GM12865 (cell line): ENCODE data around the gene SFI1.

Source experiments
- DNase-seq: peaks from one replicate; pipeline ENCODE4 v3.0.0; 2010; ENCODE audit warnings: low read depth
- H3K4me3 ChIP-seq: 2 replicates; pipeline ENCODE4 v1.5.1; 2011; ENCODE audit warnings: mild to moderate bottlenecking, low read depth, low read length, control low read depth
- CTCF ChIP-seq: IDR thresholded peaks from 2 replicates; pipeline ENCODE4 v1.5.1; 2011; ENCODE audit warnings: low read length, control low read depth, low read depth, inconsistent platforms; ENCODE audit not compliant: insufficient read depth; ENCODE audit errors: missing control alignments

SFI1 gene

DNA sequence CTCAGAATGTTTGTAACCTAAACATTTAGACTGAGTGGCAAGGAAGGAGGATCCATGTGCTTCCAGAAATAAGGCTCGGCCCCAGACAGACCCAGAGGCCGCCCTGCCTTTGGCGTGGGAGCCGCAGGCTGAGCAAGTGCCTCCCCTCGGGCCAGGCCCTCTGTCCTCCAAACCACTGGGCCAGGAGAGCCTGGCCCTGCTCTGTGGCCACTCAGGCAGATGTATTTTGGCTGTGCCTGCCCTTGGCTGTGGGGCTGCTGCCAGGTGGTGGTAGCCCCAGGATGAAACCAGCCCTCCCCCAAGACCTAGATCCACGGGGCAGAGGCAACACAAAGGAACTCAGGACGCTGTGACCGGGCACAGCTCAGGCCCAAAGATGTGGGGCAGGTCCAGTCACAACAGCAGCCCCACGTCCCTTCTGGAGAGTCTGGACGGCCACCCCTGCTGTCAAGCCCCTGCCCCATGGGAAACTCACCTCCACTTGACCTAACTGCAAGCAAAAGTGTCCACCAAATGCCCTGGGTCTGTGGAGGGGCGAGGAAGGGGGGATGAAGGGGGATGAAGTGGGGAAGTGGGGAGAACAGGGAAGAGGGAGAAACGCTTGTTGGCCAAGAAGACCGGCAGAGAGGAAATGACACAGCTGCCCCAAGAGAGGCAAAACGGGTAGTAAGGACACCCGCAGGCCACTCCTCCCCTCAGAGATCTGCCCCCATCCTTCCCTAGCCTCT lies 141.7 kb downstream of the SFI1 start:
- TF ChIP-seq CTCF = no peak
- DNase-seq = peak; percentile 87
- H3K4me3 ChIP-seq = peak overlapping the region; percentile 74

GRCh38 chr22:31639436-31640039 lies 143.2 kb downstream of the SFI1 start:
- peak; percentile 61 for DNase-seq
- no peak for TF ChIP-seq CTCF
- H3K4me3 ChIP-seq = peak overlapping the region; percentile 74

- DNase-seq = peak; percentile 79
- TF ChIP-seq CTCF = no peak
- no peak overlapping the region for H3K4me3 ChIP-seq
These were observed 150.1 kb downstream of the SFI1 start for GRCh38 chr22:31646186-31647019.

DNA sequence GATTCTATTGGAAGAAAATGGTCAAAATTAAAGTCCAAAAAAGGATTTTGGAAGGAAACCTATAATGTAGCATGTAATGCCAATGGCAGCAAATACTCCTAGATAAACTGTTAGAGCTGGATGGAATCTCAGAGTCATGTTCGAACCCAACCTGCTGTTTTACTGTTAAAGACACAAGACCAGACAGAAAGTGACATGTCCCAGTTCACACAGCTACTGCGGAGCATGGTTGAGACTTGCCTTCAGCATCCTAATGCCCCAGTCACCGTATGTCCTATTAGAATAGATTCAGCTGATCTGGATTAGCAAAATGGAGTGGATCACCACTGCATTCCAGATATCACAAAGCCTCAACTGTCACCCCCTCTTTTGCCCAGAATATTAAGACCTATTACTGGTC lies 150.7 kb downstream of the SFI1 start:
- H3K4me3 ChIP-seq = no peak overlapping the region
- TF ChIP-seq CTCF = no peak
- no peak for DNase-seq

DNA sequence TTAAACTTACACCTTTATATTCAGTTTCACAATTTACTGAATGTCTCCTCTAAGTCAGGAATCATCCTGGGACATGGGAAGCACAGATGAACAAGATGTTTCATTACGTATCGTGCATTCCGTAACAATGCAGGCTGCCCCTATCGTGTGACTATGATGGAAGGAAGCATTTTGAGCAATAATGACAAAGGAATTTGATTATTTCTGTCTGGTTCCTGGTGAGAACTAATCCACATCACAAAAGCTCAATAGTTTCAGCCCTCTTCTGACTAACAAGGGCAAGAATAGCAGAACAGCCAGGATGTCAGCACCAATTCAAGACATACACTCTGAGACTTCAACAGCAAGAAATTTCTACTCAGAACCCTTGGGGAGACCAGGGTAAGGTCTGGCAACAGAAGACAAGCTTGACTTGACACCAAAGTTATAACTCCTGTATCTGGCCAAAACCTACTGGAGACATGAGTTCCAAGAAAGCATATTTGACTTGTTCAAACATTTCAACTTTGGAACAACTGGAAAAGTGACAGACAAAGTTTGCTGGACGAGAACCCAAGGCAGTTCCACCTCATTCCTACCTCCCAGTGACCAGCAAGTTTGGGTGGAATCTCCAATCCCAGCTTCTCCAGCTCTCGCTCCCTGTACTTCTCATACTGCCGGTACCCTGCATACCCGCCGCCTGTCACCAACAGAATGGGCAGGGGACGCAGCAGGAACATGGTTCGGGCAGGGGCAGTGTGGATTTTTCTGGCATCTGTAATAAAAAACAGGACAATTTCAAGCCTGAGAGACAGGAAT lies 151.4 kb downstream of the SFI1 start:
- no peak for TF ChIP-seq CTCF
- DNase-seq = no peak
- no peak overlapping the region for H3K4me3 ChIP-seq

DNA sequence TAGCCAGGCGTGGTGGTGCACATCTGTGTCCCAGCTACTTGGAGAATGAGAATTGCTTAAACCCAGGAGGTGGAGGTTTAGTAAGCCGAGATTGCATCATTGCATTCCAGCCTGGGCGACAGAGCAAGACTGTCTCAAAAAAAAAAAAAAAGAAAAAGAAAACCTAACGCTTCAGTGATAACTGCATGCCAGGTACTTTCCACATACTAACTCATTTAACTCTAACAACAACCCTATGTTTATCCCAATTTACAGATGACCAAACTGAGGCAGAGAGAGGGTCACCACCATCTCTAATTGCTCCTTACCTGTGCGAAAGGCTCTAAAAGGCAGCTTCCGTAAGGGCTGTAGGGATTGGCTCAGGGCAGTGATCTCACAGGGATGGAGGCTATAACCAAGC lies 154.1 kb downstream of the SFI1 start:
- TF ChIP-seq CTCF = no peak
- peak; percentile 61 for DNase-seq
- H3K4me3 ChIP-seq = no peak overlapping the region
